Measurements from ENCODE around the gene SKA3.
"Not testable (repeated sequence)": the region's sequence is repeated elsewhere in the genome, so short reads cannot be mapped to it uniquely, and the experiment has no call there.

Gene SKA3

GRCh38 chr13:21176215-21176981 is at the start of gene SKA3, which contains the start of gene MRPL57:
SKA3 (minus strand) TSS chr13:21176552; CDS start chr13:21176477, 75 bp downstream.
MRPL57 (plus strand) TSS chr13:21176658; CDS start chr13:21176917, 259 bp downstream.
- peak; percentile 98 for DNase-seq (ENCODE audit: low spot score)

- DNase-seq (ENCODE audit: low spot score) = no peak
Measured at GRCh38 chr13:21225082-21225481, 48.7 kb upstream of the SKA3 start.

GRCh38 chr13:21221268-21221667 is 44.9 kb upstream of the SKA3 start:
- DNase-seq (ENCODE audit: low spot score) = no peak

- DNase-seq (ENCODE audit: low spot score) = not testable (repeated sequence)
Measured at GRCh38 chr13:21219716-21220115, 43.4 kb upstream of the SKA3 start.

DNA sequence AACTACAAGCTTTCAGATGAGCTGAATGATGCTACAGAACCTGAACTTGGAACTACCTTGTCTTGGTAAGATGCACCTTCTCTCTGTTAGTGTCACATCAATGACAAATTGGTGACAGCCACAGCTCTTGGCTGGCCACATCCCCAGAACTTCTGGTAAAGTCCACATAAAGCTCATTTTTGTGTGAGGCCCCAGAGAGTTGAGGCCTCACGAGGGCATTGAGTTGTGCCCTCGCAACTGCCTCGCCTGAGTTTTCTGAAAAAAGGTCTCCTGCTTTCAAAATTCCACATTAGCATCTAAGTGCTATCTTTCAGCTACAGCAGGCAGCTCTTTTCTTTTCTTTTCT is 42.7 kb upstream of the SKA3 start:
- DNase-seq (ENCODE audit: low spot score) = no peak

GRCh38 chr13:21218351-21219035 is 42.1 kb upstream of the SKA3 start:
- DNase-seq (ENCODE audit: low spot score) = no peak

GRCh38 chr13:21216332-21216731 is 40.0 kb upstream of the SKA3 start:
- DNase-seq (ENCODE audit: low spot score) = no peak

- DNase-seq (ENCODE audit: low spot score) = not testable (repeated sequence)
Measured at GRCh38 chr13:21215419-21215818, 39.1 kb upstream of the SKA3 start.

GRCh38 chr13:21212138-21212775 is 35.9 kb upstream of the SKA3 start:
- DNase-seq (ENCODE audit: low spot score) = no peak

DNA sequence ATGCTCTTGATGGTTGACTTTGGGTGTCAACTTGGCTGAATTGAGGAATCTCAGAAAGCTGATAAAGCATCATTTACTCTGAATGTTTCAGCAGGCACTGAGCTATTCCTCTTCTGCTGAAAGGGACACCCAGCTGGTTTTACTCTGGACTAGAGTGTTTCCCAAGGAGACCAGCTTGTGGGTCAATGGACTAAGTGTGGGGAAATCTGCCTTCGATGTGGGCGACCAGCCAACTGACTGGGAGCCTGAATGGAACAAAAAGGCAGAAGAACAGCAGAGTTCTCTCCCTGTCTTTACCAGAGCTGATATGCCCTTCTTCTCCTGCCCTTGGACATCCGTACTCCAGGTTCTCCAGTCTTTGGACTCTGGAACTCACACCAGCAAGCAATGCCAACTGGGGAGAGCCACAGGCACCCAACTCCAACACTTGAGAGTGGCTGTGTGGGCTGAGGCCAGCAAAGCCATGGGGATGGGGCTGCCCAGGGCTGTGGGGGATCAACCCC is 32.4 kb upstream of the SKA3 start:
- DNase-seq (ENCODE audit: low spot score) = no peak

DNA sequence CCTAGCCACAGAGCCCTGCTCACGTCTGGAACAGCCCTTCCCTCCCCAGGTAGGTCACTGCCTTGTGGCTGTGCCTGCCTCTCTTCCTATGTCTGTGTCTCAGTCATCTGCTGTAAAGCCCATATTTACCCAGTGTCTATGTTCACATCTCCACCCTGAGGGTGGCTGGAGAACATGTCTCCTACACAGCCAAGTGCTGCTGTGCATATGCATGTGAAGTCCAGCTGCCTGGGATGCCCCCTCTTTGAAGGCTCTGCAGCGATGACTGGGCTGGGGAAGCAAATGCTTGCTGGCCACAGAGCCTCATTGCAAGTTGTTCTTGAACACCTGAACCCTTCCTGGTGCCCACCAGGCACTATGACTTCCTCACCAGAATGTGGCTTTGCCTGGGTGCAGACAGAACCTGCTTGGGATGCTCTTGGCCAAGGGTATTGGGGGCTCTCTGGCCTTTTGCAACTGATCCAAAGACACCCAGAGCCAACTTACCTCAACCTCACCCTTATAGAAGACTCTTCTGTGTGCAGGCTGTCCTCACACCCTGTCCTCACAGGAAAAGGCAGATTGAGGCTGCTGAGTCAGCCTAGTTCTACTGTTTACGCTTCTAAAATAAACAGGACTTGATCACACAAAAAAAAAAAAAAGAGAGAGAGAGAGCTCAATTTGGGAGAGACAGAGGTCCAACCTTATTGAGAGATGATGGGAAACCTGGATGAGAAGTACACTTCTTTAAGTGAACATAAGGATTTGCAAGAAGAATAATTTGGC is 26.6 kb upstream of the SKA3 start:
- no peak for DNase-seq (ENCODE audit: low spot score)

GRCh38 chr13:21201456-21202190 is 25.3 kb upstream of the SKA3 start:
- DNase-seq (ENCODE audit: low spot score) = not testable (repeated sequence)

- DNase-seq (ENCODE audit: low spot score) = not testable (repeated sequence)
Measured at GRCh38 chr13:21198391-21198790, 22.0 kb upstream of the SKA3 start.

GRCh38 chr13:21197606-21198225 is 21.4 kb upstream of the SKA3 start:
- not testable (repeated sequence) for DNase-seq (ENCODE audit: low spot score)

DNA sequence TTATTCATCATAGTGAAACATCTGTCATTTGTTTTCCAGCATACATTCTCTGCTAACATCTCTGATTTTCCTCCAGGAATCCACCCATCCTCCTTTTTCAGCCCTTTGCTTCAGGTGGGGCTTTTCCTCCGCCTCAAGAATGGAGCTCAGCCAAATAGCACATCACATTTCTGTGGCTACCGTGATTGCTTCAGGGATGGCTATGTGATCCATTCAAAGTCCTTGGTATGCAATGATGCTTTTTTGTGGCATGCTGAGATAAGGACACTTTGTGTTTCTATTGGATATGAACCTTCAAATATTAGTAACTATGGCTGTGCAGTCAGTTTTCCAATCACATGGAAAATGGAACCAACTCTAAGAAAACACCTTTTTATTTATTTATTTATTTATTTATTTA is 18.4 kb upstream of the SKA3 start:
- DNase-seq (ENCODE audit: low spot score) = not testable (repeated sequence)

DNA sequence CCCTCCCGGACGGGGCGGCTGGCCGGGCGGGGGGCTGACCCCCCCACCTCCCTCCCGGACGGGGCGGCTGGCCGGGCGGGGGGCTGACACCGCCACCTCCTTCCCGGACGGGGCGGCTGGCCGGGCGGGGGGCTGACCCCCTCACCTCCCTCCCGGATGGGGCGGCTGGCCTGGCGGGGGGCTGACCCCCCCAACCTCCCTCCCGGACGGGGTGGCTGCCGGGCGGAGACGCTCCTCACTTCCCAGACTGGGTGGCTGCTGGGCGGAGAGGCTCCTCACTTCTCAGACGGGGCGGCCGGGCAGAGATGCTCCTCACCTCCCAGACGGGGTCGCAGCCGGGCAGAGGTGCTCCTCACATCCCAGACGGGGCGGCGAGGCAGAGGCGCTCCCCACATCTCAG is 10.1 kb upstream of the SKA3 start:
- DNase-seq (ENCODE audit: low spot score) = not testable (repeated sequence)

DNA sequence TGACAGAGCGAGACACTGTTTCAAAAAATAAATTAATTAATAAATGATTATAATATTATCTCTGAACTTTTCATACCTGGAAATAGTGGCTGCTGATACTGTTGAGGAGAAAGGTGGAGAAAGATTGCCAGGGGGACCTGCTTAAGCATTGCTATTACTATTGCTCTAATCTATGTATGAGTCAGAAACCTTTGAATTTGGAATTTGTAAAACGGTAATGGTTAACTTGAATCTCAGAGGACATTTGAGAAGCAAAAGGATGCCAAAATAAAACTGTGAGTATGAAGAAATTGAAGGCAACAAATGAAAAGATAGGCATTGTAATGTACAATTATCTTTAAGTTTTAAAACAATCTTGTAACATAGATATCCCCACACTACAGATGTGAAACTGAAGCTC is 5.3 kb upstream of the SKA3 start:
- no peak for DNase-seq (ENCODE audit: low spot score)

- no peak for DNase-seq (ENCODE audit: low spot score)
Measured at GRCh38 chr13:21176982-21177284, 581 bp upstream of the SKA3 start.

DNA sequence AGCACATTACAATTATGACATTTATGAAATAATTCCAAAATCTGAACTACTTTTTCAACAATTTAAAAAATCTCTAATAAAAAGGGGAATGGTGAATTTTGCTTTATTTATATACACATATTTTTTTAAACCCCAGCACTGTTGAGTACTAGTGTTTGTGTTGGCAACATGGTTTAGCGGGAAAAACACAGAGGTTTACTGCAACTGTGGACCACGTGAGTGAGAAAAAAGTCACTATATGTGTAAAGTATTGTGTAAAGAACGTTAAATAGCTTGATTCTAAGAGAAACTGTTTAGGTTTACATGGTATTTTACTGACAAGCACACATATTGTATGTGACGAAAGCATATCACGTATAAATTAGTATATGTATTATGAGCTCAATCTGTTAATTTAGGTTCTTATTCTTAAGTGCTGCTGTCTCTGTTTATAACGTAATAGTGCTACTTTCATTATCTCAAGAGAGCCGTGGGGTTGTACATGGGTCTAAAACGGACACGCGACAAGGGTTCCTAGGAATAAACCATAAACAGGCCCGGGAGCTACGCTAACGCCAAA is 617 bp downstream of the SKA3 start:
- no peak for DNase-seq (ENCODE audit: low spot score)

- not testable (repeated sequence) for DNase-seq (ENCODE audit: low spot score)
Measured at GRCh38 chr13:21173767-21174166, 2.6 kb downstream of the SKA3 start.

DNA sequence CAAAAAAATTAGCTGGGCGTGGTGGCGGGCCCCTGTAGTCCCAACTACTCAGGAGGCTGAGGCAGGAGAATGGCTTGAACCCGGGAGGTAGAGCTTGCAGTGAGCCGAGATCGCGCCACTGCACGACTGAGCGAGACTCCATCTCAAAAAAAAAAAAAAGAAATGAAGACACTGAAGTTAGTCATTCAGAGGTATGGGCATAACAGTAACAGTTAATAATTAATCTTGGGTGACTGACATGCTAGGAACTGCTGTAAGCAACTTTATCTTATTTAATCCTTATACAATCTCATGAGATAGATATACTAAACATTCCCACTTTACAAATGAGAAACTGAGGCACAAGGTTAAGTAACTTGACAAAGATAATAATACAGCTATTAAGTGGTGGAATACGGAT is 4.9 kb downstream of the SKA3 start:
- DNase-seq (ENCODE audit: low spot score) = no peak

Data from kidney capillary endothelial cell (primary cell).